Stimulated activated CD8-positive, alpha-beta memory T cell treated with anti-CD3 and anti-CD28 coated beads, Interleukin-15, amount 100 ng/mL, for 48 hours (primary cell): Measurements from ENCODE around the gene JAZF1.

Experiments
- DNase-seq, 2 donors: peaks; one replicate each; pipeline ENCODE4 v3.0.0-alpha.2; 2020; ENCODE audit warnings: low read depth in 2 of 2

Gene JAZF1

DNA sequence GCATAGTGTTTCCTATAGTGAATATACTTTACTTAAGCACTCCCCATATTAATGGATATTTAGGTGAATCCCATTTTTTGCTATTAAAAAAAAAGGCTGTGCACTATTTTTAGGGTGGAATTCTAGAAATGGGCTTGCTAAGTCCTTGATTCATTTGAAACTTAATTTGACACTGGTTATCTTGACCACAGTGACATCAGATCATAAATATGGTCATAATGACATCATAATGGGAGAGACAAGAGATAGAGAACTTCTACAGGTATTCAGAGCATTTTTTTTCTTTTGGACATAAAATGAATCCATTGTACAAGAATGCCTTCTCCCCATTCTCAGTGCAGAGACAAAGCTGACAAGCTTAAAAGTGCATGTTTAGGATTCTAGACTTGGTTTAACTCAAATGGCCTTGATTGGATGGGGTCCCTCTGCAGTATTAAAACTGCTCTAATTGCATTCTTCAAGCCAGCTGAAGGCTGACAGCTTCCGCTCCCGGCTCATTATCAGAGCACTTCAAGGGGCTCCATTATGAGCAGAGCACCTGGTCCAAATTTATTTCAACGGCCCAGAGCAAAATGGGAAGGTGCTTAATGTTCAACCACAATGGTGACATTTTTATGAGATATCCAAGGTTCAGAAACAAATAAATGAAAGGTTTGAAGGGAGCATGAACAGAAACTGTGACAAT, 104.8 kb downstream of the JAZF1 start:
- no peak for DNase-seq

DNA sequence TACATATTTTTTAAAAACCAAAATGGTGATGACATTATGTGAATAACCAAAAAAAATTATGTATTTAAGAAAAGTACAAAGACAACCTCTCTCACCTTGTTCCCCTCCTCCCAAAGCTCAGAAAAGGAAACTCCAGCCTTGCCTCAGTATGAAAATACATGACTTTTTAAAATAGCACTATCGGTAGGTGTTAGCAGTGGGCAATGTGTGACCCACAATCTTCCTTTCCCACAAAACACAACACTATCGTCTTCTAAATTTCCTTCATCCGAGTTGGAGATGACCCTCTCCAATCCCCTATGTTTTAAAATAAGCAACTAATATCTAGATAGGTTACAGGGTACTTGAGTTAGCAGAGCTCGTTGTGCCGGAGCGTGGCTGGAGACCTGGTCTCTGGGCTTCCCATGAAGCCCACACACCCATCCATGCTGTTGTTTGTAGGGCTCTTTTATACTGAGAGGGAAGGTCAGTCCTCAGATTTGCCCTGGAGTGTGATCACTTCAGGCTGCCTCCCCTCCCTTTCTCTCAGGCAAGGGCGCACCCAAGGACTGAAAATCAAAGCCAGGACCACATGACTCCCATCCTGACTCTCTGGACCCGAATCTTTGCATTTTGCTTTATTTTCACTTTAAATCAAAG, 107.6 kb downstream of the JAZF1 start:
- DNase-seq: no peak

DNA sequence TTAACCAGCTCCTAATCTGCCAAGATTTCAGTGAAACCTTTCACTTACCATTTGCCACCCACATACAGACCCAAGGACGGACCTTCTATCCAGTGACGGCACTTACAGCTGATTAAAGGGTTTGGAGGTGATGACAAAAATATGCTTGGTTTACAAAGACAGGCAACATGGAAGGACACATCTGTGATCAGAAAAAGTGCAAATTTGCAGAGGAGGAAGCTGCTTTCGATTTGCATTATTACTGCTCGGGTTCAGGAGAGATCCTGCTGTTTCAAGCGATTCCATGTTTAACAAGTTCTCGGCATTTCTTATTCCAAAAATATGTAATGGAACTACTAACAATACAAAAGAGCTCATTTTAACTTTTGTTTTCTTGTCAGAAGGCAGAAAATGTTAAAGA, 109.0 kb downstream of the JAZF1 start:
- DNase-seq: no peak

DNA sequence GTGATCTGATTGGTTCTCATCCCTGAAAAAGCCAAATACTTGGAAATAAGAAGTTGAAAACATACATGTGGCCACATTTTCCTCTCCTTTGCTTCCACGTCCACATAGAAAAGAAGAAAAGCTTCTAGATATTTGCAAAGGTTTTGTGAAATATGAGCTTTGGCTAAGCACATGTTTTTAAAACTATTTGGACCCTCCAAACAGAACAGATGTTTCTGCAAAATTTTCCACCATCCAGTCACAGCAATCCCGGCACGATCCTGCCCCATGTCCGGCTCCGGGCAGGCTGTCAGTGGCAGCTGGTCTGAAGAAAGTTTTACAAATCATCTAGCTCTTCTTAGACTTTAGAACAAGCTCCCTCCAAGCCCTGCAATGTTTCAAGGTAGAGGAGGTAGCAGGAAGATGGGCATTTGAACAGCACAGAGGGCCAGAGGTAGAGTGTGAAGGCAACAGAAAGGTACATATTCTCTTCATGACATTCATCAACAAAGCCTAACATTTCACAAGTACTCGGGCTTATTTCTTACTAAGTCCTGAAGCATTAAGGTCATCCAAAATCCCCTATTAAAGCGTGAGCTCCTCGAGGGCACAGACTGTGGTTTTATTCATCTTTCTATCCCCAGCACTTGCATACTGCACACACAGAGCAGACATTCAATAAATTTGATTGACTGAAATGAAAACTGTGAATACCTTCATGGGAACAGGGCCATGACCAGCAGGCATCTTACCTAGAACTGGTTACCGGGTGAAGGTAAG, 110.1 kb downstream of the JAZF1 start:
- DNase-seq: no peak

DNA sequence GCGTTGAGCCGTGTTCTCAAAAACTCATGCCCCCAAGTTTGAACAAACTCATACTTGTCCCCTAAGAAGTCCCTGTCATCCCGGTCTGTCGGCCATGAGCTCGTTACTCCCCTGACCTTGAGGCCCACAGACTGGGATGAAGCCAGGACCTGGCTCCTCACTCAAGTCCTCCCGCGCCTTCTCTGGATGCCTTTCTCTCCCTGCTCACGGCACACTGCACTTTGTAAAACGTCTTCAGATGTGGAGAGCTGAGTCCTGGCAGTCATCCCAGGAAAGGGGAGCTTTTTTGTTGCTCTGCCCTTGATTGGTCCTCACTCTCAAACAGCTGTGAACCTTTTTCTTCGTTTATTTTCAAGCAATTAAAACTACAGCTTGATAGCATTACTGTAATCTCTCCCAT, 110.8 kb downstream of the JAZF1 start:
- no peak for DNase-seq

- no peak for DNase-seq
Observed at GRCh38 chr7:28069388-28069787, 111.2 kb downstream of the JAZF1 start.

DNA sequence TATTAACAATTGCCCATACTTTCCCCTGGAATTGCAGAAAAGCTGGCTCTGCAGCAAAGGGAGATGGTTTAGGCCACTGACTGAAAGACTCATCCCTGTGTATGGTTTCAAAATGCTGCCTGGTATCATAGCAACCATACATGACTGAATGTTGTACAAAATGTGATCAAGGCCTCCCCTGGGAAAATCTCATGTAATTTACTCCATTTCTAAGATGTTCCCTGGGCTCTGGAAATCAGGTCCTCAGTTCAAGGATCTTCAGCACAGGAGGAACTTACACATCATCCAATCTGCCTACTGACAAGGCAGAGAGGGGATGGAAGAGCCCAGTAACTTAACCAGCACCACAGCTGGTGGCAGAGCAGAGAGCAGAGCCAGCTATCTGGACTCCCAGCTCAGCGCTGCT, 111.8 kb downstream of the JAZF1 start:
- DNase-seq: no peak

- DNase-seq: no peak
Observed at GRCh38 chr7:28067171-28067570, 113.4 kb downstream of the JAZF1 start.

- DNase-seq: no peak
Observed at GRCh38 chr7:28065721-28066285, 114.8 kb downstream of the JAZF1 start.

DNA sequence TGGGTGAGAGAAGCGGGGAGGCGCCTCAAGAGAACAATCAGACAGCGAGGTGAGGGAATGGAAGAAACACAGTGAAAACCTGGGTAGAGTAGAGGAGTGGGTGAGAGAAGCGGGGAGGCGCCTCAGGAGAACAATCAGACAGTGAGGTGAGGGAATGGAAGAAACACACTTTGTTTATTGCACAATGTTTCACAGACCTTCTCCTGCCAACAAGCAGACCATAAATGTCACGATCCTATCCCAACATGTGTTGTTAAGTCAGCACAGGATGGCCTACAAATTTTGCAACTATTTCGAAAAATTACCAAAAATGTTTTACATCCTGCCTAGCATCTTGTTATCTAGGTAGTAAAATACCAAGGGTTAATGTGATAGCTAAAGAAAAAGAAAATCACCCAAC, 115.3 kb downstream of the JAZF1 start:
- DNase-seq: no peak

- no peak for DNase-seq
Observed at GRCh38 chr7:28064437-28064836, 116.2 kb downstream of the JAZF1 start.

GRCh38 chr7:28062197-28062991, 118.2 kb downstream of the JAZF1 start:
- peak; percentile 14 to 22 for DNase-seq

DNA sequence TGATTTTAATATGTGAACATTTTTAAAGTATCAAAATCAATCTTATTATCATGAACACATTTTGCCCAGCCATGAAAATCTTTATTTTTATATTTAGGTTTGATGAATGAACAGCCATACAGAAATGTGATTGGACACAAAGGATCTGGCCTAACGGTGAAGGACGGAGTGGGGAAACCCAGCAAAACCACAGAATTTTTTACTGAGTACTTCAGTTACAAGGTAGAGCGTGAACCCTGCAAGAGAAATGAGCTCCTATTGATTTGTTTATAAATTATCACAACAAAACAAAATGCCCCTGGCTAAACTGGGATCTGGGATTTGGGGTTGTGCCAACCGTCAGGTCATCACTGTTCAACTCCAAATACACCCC, 118.8 kb downstream of the JAZF1 start:
- DNase-seq: no peak

DNA sequence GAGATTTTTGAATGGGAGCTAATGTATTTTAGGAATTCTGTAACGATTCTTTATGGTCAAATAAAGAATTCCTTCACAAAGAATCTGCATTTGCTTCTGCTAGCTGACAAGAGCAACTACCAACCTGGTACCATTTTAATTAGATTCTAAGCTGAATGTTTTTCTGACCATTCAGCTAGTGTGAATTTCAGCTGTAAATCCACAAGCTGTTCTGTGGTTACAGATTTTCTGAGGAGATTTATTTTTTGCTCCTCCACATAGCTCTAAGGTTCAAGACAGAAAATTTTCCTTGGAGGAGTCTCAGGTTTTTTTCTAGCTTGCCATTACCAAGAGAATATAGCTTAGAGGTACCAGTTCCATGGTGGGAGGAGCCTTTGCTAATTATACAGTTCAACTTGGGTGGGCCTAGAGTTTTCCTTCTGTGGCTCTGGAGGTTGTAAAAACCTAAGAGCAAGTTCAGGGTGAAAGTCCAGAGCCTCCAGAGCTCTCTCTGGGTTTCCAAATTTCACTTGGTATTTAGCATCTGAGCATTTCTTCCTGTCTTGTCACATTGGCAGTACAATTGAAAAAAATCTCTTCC, 120.1 kb downstream of the JAZF1 start:
- no peak for DNase-seq

- DNase-seq: no peak
Observed at GRCh38 chr7:28055161-28055544, 125.4 kb downstream of the JAZF1 start.

- DNase-seq: no peak
Observed at GRCh38 chr7:28054531-28055160, 125.9 kb downstream of the JAZF1 start.

- no peak for DNase-seq
Observed at GRCh38 chr7:28052933-28053332, 127.7 kb downstream of the JAZF1 start.

DNA sequence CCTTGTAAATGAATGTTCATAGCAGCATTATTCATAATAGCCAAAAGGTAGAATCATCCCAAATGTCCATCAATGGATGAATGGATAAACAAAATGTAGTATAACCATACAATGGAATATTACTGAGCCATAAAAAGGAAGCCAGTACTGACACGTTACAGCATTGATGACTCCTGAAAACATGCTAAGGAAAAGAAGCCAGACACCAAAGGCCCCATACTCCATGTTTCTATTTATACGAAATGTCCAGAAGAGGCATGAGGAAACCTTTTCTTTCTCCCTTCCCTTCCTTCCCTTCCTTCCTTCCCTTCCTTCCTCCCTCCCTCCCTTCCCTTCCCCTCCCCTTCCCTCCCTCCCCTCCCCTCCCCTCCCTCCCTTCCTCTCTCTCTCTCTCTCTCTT, 131.9 kb downstream of the JAZF1 start:
- no peak for DNase-seq

DNA sequence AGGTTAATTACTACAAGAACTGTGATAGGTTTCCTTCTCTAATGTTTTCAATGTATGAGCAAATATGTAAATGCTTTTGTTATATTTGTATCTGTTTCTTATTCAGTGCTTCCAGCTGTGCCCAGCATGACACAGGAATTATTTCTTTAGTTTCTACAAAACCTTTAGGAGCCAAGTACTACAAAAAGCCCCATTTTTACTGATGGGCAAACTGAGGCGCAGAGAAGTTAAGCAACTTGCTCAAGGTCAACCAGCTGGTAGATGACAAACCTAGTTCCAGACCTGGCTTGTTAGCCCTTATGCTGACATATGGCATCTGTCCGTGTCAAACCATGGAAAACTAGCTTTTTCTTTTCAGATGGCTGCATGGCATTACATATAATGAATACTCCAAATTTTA, 134.6 kb downstream of the JAZF1 start:
- no peak for DNase-seq

- DNase-seq: no peak
Observed at GRCh38 chr7:28045592-28045991, 135.0 kb downstream of the JAZF1 start.

- DNase-seq: no peak
Observed at GRCh38 chr7:28044825-28045224, 135.8 kb downstream of the JAZF1 start.
